H1 (cell line): Measurements from ENCODE around the gene ILF2.

Experiments used
- CHD2 ChIP-seq: IDR thresholded peaks from 2 replicates; pipeline ENCODE4 v1.6.1; 2012; ENCODE audit warnings: low read length, improper control_type of control experiment
- HDAC2 ChIP-seq, 2 experiments: fragments of 300-600 bp in 1 of 2; sonication (generic) in 1 of 2; IDR thresholded peaks; 2 replicates each; pipeline ENCODE4 v1.6.1; 2011 to 2012; ENCODE audit warnings: low read depth in 2 of 2, low read length in 2 of 2, mild to moderate bottlenecking in 2 of 2, moderate library complexity in 2 of 2, borderline replicate concordance in 1 of 2, inconsistent platforms in 1 of 2
- JUND ChIP-seq: IDR thresholded peaks from 2 replicates; pipeline ENCODE4 v1.6.1; 2011; ENCODE audit warnings: mild to moderate bottlenecking, improper control_type of control experiment, low read length
- KDM1A ChIP-seq: fragments of 200-600, 300-600 bp; sonication (generic); IDR thresholded peaks from 2 replicates; pipeline ENCODE4 v1.7.1; 2016; ENCODE audit warnings: mild to moderate bottlenecking, low read length, borderline replicate concordance
- POLR2A ChIP-seq, 2 experiments: IDR thresholded peaks; 1 replicate in 1 of 2; 2 replicates in 1 of 2; pipeline ENCODE4 v1.6.1; 2011; ENCODE audit warnings: low read depth in 2 of 2, low read length in 2 of 2, mild to moderate bottlenecking in 2 of 2; ENCODE audit errors: control extremely low read depth in 1 of 2
- TAF1 ChIP-seq: IDR thresholded peaks from 2 replicates; pipeline ENCODE4 v1.6.1; 2011; ENCODE audit warnings: mild to moderate bottlenecking, low read depth, low read length
- TF ChIP-seq, protein P1 (sequence below), 3 experiments: IDR thresholded peaks; 1 replicate in 2 of 3; 2 replicates in 1 of 3; pipeline versions ENCODE4 v1.5.1 to v1.6.1; 2011; ENCODE audit warnings: low read length in 3 of 3, mild to moderate bottlenecking in 3 of 3, inconsistent platforms in 2 of 3, low read depth in 1 of 3, moderate library complexity in 1 of 3; ENCODE audit not compliant: insufficient read depth in 1 of 3; ENCODE audit errors: control extremely low read depth in 1 of 3

- TF ChIP-seq POLR2A (IDR thresholded peaks at IDR 0.05; ENCODE audit: control extremely low read depth in 1 of 2, low read depth in 2 of 2, low read length in 2 of 2) (no peak), TAF1 (no peak), KDM1A (no peak), JUND (no peak), HDAC2 (IDR thresholded peaks at IDR 0.05; ENCODE audit: borderline replicate concordance in 1 of 2, low read depth in 2 of 2, low read length in 2 of 2) (no peak), CHD2 (no peak)
- TF ChIP-seq, protein P1, sequence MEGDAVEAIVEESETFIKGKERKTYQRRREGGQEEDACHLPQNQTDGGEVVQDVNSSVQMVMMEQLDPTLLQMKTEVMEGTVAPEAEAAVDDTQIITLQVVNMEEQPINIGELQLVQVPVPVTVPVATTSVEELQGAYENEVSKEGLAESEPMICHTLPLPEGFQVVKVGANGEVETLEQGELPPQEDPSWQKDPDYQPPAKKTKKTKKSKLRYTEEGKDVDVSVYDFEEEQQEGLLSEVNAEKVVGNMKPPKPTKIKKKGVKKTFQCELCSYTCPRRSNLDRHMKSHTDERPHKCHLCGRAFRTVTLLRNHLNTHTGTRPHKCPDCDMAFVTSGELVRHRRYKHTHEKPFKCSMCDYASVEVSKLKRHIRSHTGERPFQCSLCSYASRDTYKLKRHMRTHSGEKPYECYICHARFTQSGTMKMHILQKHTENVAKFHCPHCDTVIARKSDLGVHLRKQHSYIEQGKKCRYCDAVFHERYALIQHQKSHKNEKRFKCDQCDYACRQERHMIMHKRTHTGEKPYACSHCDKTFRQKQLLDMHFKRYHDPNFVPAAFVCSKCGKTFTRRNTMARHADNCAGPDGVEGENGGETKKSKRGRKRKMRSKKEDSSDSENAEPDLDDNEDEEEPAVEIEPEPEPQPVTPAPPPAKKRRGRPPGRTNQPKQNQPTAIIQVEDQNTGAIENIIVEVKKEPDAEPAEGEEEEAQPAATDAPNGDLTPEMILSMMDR (IDR thresholded peaks at IDR 0.05; ENCODE audit: control extremely low read depth in 1 of 3, insufficient read depth in 1 of 3, low read depth in 1 of 3, low read length in 3 of 3), result no peak
These were observed 56.4 kb downstream of the ILF2 start for GRCh38 chr1:153614189-153614900.
